Chondrocyte (in vitro differentiated cells): ENCODE results near the gene BMP2K. TPM values are rescaled to one million over a fixed set of nuclear protein-coding genes. Genes with fewer than 3 reads are reported as not detected.
"Not testable (repeated sequence)": the region's sequence is repeated elsewhere in the genome, so short reads cannot be mapped to it uniquely, and the experiment has no call there.

Experiments used
- DNase-seq: peaks from one replicate; pipeline ENCODE4 v3.0.0; 2021; ENCODE audit warnings: mixed read lengths, low spot score
- H3K27ac Mint-ChIP-seq: one replicate; pipeline ENCODE4 v1.8.0; 2021; ENCODE audit warnings: mild to moderate bottlenecking, moderate library complexity, mixed read lengths; ENCODE audit not compliant: unreplicated experiment
- H3K27me3 Mint-ChIP-seq: 2 replicates; pipeline ENCODE4 v1.8.0; 2021; ENCODE audit warnings: low read depth, mixed read lengths
- H3K36me3 Mint-ChIP-seq: 2 replicates; pipeline ENCODE4 v1.8.0; 2021; ENCODE audit warnings: low read depth, mixed read lengths
- H3K4me1 Mint-ChIP-seq: 2 replicates; pipeline ENCODE4 v1.8.0; 2021; ENCODE audit warnings: low read depth, mild to moderate bottlenecking, mixed read lengths
- H3K4me3 Mint-ChIP-seq: one replicate; pipeline ENCODE4 v1.8.0; 2021; ENCODE audit warnings: mild to moderate bottlenecking, moderate library complexity, mixed read lengths; ENCODE audit not compliant: unreplicated experiment
- H3K9me3 Mint-ChIP-seq: 2 replicates; pipeline ENCODE4 v1.8.0; 2021; ENCODE audit warnings: low read depth, mixed read lengths
- CTCF ChIP-seq: fragments of 200-600 bp; sonication (generic); IDR thresholded peaks from 2 replicates; pipeline ENCODE4 v1.5.0; 2021; ENCODE audit warnings: antibody characterized with exemption, mild to moderate bottlenecking, moderate library complexity
- total RNA-seq: library from RNA; stranded (reverse); gene quantifications from 3 replicates; pipeline ENCODE4 v1.2.1, GENCODE V29; 2021

The BMP2K gene
- total RNA-seq, 1 donor from 2014 or later: 20.8 TPM

DNA sequence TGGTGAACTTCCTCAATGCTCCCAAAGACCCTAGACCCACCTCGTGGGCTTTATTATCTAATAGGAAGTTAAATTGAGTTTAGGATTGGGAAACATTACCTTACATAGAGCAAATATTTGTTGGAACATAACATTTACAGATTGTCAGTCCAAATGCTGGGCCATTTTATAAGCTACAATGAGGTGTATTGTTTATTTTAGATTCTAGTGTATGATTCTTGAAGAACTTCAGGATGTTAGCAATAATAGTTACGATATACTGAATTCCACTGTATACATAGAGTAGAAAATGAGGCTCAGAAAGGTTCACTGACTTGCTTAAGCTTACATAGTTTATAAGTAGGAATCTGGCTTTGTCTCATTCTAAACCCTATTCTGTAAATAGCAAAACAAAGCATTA lies 125.7 kb downstream of the BMP2K start:
- Mint-ChIP-seq H3K27me3 (no peaks in the 10 kb centered on the region), H3K9me3 (no peaks in the 10 kb centered on the region), H3K27ac (no peak overlapping the region), H3K4me3 (no peak overlapping the region), H3K4me1 (peaks cover 2% of the 10 kb centered on the region), H3K36me3 (peaks cover 2% of the 10 kb centered on the region)
- no peak for DNase-seq
- no peak for TF ChIP-seq CTCF

DNA sequence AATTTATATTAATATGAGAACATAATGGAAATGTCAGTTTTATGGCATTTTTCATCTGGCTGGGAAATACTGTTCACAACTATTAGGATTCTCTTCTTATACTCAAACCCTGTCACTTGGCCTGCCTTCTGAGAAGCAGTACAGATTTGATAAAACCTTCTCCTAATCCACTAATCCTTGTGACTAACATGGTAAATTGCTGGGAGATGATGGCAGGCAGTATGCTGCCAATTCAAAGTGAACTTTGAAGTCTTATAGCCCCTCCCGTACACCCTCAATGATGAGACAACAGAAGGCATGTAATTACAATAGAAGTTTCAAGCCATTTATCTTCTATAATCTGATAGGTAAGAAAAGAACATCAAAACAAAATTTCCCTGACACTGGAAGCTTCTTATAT lies 126.1 kb downstream of the BMP2K start:
- Mint-ChIP-seq H3K4me3 (no peak overlapping the region), H3K9me3 (no peaks in the 10 kb centered on the region), H3K27ac (no peak overlapping the region), H3K4me1 (peaks cover 2% of the 10 kb centered on the region), H3K36me3 (peaks cover 2% of the 10 kb centered on the region), H3K27me3 (no peaks in the 10 kb centered on the region)
- TF ChIP-seq CTCF: no peak
- DNase-seq: no peak

GRCh38 chr4:78904143-78904542 lies 128.0 kb downstream of the BMP2K start:
- TF ChIP-seq CTCF: no peak
- Mint-ChIP-seq H3K4me3 (no peak overlapping the region), H3K36me3 (peaks cover 5% of the 10 kb centered on the region), H3K4me1 (peaks cover 2% of the 10 kb centered on the region), H3K9me3 (no peaks in the 10 kb centered on the region), H3K27ac (no peak overlapping the region), H3K27me3 (no peaks in the 10 kb centered on the region)
- no peak for DNase-seq

- peaks cover 12% of the 10 kb centered on the region for H3K4me1 Mint-ChIP-seq
- H3K27ac Mint-ChIP-seq: no peak overlapping the region
- DNase-seq: no peak
- H3K36me3 Mint-ChIP-seq: peaks cover 18% of the 10 kb centered on the region
- H3K9me3 Mint-ChIP-seq: no peaks in the 10 kb centered on the region
- H3K27me3 Mint-ChIP-seq: no peaks in the 10 kb centered on the region
- H3K4me3 Mint-ChIP-seq: no peak overlapping the region
- no peak for TF ChIP-seq CTCF
Measured at GRCh38 chr4:78907638-78908037, 131.5 kb downstream of the BMP2K start.

DNA sequence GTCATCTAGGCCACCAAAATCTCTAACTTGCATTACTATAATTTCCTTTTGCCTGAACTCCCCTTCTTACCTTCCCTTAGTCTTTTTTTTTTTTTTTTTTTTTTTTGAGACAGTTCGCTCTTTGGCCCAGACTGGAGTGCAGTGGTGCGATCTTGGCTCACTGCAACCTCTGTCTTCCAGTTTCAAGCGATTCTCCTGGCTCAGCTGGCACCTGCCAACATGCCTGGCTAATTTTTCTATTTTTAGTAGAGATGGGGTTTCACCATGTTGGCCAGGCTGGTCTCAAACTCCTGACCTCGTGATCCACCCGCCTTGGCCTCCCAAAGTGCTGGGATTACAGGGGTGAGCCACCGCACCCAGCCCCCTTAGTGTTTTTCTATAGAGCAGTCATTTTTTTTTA lies 132.8 kb downstream of the BMP2K start:
- H3K9me3 Mint-ChIP-seq, H3K27me3 Mint-ChIP-seq, H3K27ac Mint-ChIP-seq, H3K4me3 Mint-ChIP-seq, DNase-seq: not testable (repeated sequence)
- Mint-ChIP-seq H3K4me1 (peaks cover 12% of the 10 kb centered on the region), H3K36me3 (peaks cover 18% of the 10 kb centered on the region)

DNA sequence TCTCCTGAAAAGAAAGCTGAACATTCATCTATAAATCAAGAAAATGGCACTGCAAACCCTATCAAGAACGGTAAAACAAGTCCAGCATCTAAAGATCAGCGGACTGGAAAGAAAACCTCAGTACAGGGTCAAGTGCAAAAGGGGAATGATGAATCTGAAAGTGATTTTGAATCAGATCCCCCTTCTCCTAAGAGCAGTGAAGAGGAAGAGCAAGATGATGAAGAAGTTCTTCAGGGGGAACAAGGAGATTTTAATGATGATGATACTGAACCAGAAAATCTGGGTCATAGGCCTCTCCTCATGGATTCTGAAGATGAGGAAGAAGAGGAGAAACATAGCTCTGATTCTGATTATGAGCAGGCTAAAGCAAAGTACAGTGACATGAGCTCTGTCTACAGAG lies 134.5 kb downstream of the BMP2K start:
- no peak overlapping the region for H3K27ac Mint-ChIP-seq
- TF ChIP-seq CTCF: no peak

More for the DNA sequence above, 134.5 kb downstream of the BMP2K start:
- DNase-seq: no peak
- peaks cover 20% of the 10 kb centered on the region for H3K36me3 Mint-ChIP-seq
- no peak overlapping the region for H3K4me3 Mint-ChIP-seq
- no peaks in the 10 kb centered on the region for H3K9me3 Mint-ChIP-seq
- peaks cover 12% of the 10 kb centered on the region for H3K4me1 Mint-ChIP-seq
- H3K27me3 Mint-ChIP-seq: no peaks in the 10 kb centered on the region
